Measurements from ENCODE around the gene VTA1.

- TF ChIP-seq, protein P1, sequence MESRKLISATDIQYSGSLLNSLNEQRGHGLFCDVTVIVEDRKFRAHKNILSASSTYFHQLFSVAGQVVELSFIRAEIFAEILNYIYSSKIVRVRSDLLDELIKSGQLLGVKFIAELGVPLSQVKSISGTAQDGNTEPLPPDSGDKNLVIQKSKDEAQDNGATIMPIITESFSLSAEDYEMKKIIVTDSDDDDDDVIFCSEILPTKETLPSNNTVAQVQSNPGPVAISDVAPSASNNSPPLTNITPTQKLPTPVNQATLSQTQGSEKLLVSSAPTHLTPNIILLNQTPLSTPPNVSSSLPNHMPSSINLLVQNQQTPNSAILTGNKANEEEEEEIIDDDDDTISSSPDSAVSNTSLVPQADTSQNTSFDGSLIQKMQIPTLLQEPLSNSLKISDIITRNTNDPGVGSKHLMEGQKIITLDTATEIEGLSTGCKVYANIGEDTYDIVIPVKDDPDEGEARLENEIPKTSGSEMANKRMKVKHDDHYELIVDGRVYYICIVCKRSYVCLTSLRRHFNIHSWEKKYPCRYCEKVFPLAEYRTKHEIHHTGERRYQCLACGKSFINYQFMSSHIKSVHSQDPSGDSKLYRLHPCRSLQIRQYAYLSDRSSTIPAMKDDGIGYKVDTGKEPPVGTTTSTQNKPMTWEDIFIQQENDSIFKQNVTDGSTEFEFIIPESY (IDR thresholded peaks at IDR 0.05; ENCODE audit: extremely low read depth, insufficient replicate concordance, low read length), result no peak
- TF ChIP-seq CTCF (IDR thresholded peaks at IDR 0.05 in 2 of 3, conservative IDR thresholded peaks at IDR 0.05 in 1 of 3; ENCODE audit: borderline replicate concordance in 1 of 3, insufficient read depth in 1 of 3, low read depth in 2 of 3, low read length in 2 of 3), result no peak
- no peak for TF ChIP-seq POLR2A (IDR thresholded peaks at IDR 0.05; ENCODE audit: borderline replicate concordance, extremely low read depth, insufficient read depth, insufficient read length)
- TF ChIP-seq SIN3A (IDR thresholded peaks at IDR 0.05; ENCODE audit: low read depth), result no peak
- no peak for TF ChIP-seq MAX (IDR thresholded peaks at IDR 0.05)
- no peak for TF ChIP-seq ELF1 (IDR thresholded peaks at IDR 0.05; ENCODE audit: borderline replicate concordance, low read depth)
- no peak for TF ChIP-seq YY1 (IDR thresholded peaks at IDR 0.05; ENCODE audit: extremely low read depth, insufficient replicate concordance, low read depth, low read length)
- TF ChIP-seq SRF (IDR thresholded peaks at IDR 0.05; ENCODE audit: low read depth), result no peak
- no peak for TF ChIP-seq EZH2 (IDR thresholded peaks at IDR 0.05)
- TF ChIP-seq JUND (IDR thresholded peaks at IDR 0.05), result no peak
- no peak for TF ChIP-seq POLR2AphosphoS5 (IDR thresholded peaks at IDR 0.05; ENCODE audit: low read depth, low read length)
Measured at GRCh38 chr6:142195862-142196541, 48.9 kb downstream of the VTA1 start.

Measured in HCT116 (cell line).